Calu3 (cell line): ENCODE results near the gene LYPD8. TPM values are rescaled to one million over a fixed set of nuclear protein-coding genes. Genes with fewer than 3 reads are reported as not detected.
"Not testable (repeated sequence)": the region's sequence is repeated elsewhere in the genome, so short reads cannot be mapped to it uniquely, and the experiment has no call there.

Source experiments
- BruUV-seq: library from RNA; stranded (reverse); fragments of 400-500 nt; replicated peaks from 2 replicates; lab custom pipeline; 2021; lab: Mats Ljungman, UMichigan
- CTCF ChIA-PET: fragments of 300-600 bp; sonication (Branson Sonifier 250); formaldehyde crosslinking; loops from one replicate; lab custom pipeline; 2022; ENCODE audit warnings: antibody characterized with exemption; lab: Charles Lee
- DNase-seq: peaks from one replicate; pipeline ENCODE4 v3.0.0; 2022
- H3K27ac Mint-ChIP-seq: one replicate; pipeline ENCODE4 v1.8.0; 2022; ENCODE audit warnings: mixed read lengths; ENCODE audit not compliant: unreplicated experiment
- H3K27me3 Mint-ChIP-seq: one replicate; pipeline ENCODE4 v1.8.0; 2022; ENCODE audit warnings: mixed read lengths; ENCODE audit not compliant: unreplicated experiment
- H3K36me3 Mint-ChIP-seq: one replicate; pipeline ENCODE4 v1.8.0; 2022; ENCODE audit warnings: mild to moderate bottlenecking, moderate library complexity, mixed read lengths; ENCODE audit not compliant: insufficient read depth, unreplicated experiment
- H3K4me1 Mint-ChIP-seq: one replicate; pipeline ENCODE4 v1.8.0; 2022; ENCODE audit warnings: mild to moderate bottlenecking, low read depth, mixed read lengths; ENCODE audit not compliant: unreplicated experiment
- H3K4me3 Mint-ChIP-seq: one replicate; pipeline ENCODE4 v1.8.0; 2022; ENCODE audit warnings: mild to moderate bottlenecking, low read depth, moderate library complexity, mixed read lengths; ENCODE audit not compliant: unreplicated experiment
- H3K9me3 Mint-ChIP-seq: one replicate; pipeline ENCODE4 v1.8.0; 2022; ENCODE audit warnings: low read depth, mixed read lengths; ENCODE audit not compliant: unreplicated experiment
- intact Hi-C: fragments of 100-400 bp; cut with micrococcal nuclease; formaldehyde crosslinking; loops from one replicate; pipeline ENCODE4 v1.10.0; 2022; ENCODE audit not compliant: unreplicated experiment
- total RNA-seq: library from RNA; stranded (reverse); gene quantifications from 2 replicates; pipeline ENCODE4 v1.2.3, GENCODE V29; 2022
- TF ChIP-seq, protein P1 (sequence below): fragments of 200-600 bp; IDR thresholded peaks from one replicate; pipeline ENCODE4 v1.8.0; 2022; ENCODE audit warnings: antibody characterized with exemption; ENCODE audit not compliant: unreplicated experiment

LYPD8 gene
- total RNA-seq, 1 experiment from 2014 or later: not detected

- BruUV-seq: no TSS peak
- no peaks in the 10 kb centered on the region for H3K36me3 Mint-ChIP-seq
- no peaks in the 10 kb centered on the region for H3K4me1 Mint-ChIP-seq
- DNase-seq: no peak
- CTCF ChIA-PET: no interaction called here
- H3K4me3 Mint-ChIP-seq: no peak overlapping the region
- intact Hi-C loops: no loop called here
- H3K9me3 Mint-ChIP-seq: peaks cover 10% of the 10 kb centered on the region
- no peak overlapping the region for H3K27ac Mint-ChIP-seq
- H3K27me3 Mint-ChIP-seq: no peaks in the 10 kb centered on the region
- TF ChIP-seq, protein P1, sequence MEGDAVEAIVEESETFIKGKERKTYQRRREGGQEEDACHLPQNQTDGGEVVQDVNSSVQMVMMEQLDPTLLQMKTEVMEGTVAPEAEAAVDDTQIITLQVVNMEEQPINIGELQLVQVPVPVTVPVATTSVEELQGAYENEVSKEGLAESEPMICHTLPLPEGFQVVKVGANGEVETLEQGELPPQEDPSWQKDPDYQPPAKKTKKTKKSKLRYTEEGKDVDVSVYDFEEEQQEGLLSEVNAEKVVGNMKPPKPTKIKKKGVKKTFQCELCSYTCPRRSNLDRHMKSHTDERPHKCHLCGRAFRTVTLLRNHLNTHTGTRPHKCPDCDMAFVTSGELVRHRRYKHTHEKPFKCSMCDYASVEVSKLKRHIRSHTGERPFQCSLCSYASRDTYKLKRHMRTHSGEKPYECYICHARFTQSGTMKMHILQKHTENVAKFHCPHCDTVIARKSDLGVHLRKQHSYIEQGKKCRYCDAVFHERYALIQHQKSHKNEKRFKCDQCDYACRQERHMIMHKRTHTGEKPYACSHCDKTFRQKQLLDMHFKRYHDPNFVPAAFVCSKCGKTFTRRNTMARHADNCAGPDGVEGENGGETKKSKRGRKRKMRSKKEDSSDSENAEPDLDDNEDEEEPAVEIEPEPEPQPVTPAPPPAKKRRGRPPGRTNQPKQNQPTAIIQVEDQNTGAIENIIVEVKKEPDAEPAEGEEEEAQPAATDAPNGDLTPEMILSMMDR: no peak
These were observed 35.5 kb upstream of the LYPD8 start for GRCh38 chr1:248791010-248791409.

GRCh38 chr1:248790456-248790855 is 34.9 kb upstream of the LYPD8 start:
- intact Hi-C loops: no loop called here
- no peaks in the 10 kb centered on the region for H3K27me3 Mint-ChIP-seq
- H3K36me3 Mint-ChIP-seq: no peaks in the 10 kb centered on the region
- no TSS peak for BruUV-seq
- no peaks in the 10 kb centered on the region for H3K4me1 Mint-ChIP-seq
- CTCF ChIA-PET: interaction anchor here (0.7 kb wide), 1 partner anchor 1397 kb away, joined by 3 read pairs; no protein-coding TSS in a partner anchor
- H3K27ac Mint-ChIP-seq: no peak overlapping the region
- H3K9me3 Mint-ChIP-seq: peaks cover 10% of the 10 kb centered on the region
- DNase-seq: no peak
- no peak overlapping the region for H3K4me3 Mint-ChIP-seq
- TF ChIP-seq, protein P1: no peak

GRCh38 chr1:248789337-248789736 is 33.8 kb upstream of the LYPD8 start:
- H3K27me3 Mint-ChIP-seq, BruUV-seq, H3K36me3 Mint-ChIP-seq, H3K27ac Mint-ChIP-seq, DNase-seq, intact Hi-C loops, H3K4me1 Mint-ChIP-seq, H3K9me3 Mint-ChIP-seq, CTCF ChIA-PET, H3K4me3 Mint-ChIP-seq: not testable (repeated sequence)

- Mint-ChIP-seq H3K9me3 (peaks cover 5% of the 10 kb centered on the region), H3K27ac (no peak overlapping the region), H3K36me3 (no peaks in the 10 kb centered on the region), H3K4me1 (no peaks in the 10 kb centered on the region), H3K4me3 (no peak overlapping the region), H3K27me3 (no peaks in the 10 kb centered on the region)
- TF ChIP-seq, protein P1: no peak
- intact Hi-C loops: no loop called here
- CTCF ChIA-PET: no interaction called here
- no TSS peak for BruUV-seq
- DNase-seq: no peak
These were observed 32.8 kb upstream of the LYPD8 start for GRCh38 chr1:248788327-248788726.

GRCh38 chr1:248787430-248787829 is 31.9 kb upstream of the LYPD8 start:
- no TSS peak for BruUV-seq
- TF ChIP-seq, protein P1: no peak
- Mint-ChIP-seq H3K36me3 (no peaks in the 10 kb centered on the region), H3K27ac (no peak overlapping the region), H3K27me3 (no peaks in the 10 kb centered on the region), H3K9me3 (peaks cover 5% of the 10 kb centered on the region), H3K4me3 (no peak overlapping the region), H3K4me1 (no peaks in the 10 kb centered on the region)
- CTCF ChIA-PET: no interaction called here
- intact Hi-C loops: no loop called here
- no peak for DNase-seq
